ENCODE data around the gene PRSS3. TPM values are rescaled to one million over a fixed set of nuclear protein-coding genes. Genes with fewer than 3 reads are reported as not detected.

Gene PRSS3
- total and polyA plus RNA-seq, 10 of the 15 experiments (the other 5 are each of a cell fraction or from before 2014, with no cell fraction given), result 0.54 TPM; not detected in 9

GRCh38 chr9:33809506-33809905 lies 14.1 kb downstream of the PRSS3 start:
- POLR2A ChIA-PET, result no interaction called here
- 36% methylated on average over 1 of the region's 1 CpG for WGBS (ENCODE audit: insufficient coverage, insufficient replicate concordance, low lambda C conversion rate, missing lambda C conversion rate)
- no peak overlapping the region for H2AFZ ChIP-seq (ENCODE audit: control insufficient read depth, low read depth, low read length)
- no peak overlapping the region for H3K9ac ChIP-seq (ENCODE audit: control insufficient read depth, insufficient read depth, low read length)
- H3K27me3 ChIP-seq (replicated peaks in 1 of 2; ENCODE audit: control insufficient read depth in 2 of 2, insufficient read depth in 2 of 2, low read length in 1 of 2), result no peaks in the 10 kb centered on the region
- H3K79me2 ChIP-seq (ENCODE audit: control insufficient read depth, insufficient read depth, low read length), result no peaks in the 10 kb centered on the region
- in situ Hi-C loops (cut with MboI), result no loop called here
- intact Hi-C loops (cut with micrococcal nuclease; ENCODE audit: unreplicated experiment), result loop anchor here (5.0 kb wide), 1 partner anchor 113 kb away; no protein-coding TSS in a partner anchor
- peaks cover 7% of the 10 kb centered on the region for H3K4me1 ChIP-seq (ENCODE audit: control insufficient read depth, insufficient read depth, low read length)
- ATAC-seq (no peak), FAIRE-seq (no peak), DNase-seq (ENCODE audit: low read depth, low spot score) (no peak)
- no peak for TF ChIP-seq SPI1 (IDR thresholded peaks at IDR 0.05; ENCODE audit: borderline replicate concordance, insufficient read depth, low read depth, low read length)
- TF ChIP-seq HDAC6 (IDR thresholded peaks at IDR 0.05; ENCODE audit: unreplicated experiment), result no peak
- TF ChIP-seq SIX5 (IDR thresholded peaks at IDR 0.05; ENCODE audit: low read depth, low read length, severe bottlenecking), result no peak
- no peak for TF ChIP-seq SKIL (IDR thresholded peaks at IDR 0.05; ENCODE audit: low read depth, poor library complexity, severe bottlenecking)
- no peak for TF ChIP-seq FOXM1 (IDR thresholded peaks at IDR 0.05; ENCODE audit: low read depth, low read length)
- no peak for TF ChIP-seq NR2C1 (IDR thresholded peaks at IDR 0.05)
- TF ChIP-seq BCL3 (IDR thresholded peaks at IDR 0.05; ENCODE audit: borderline replicate concordance, insufficient read depth, low read depth, low read length, poor library complexity, severe bottlenecking), result no peak
- TF ChIP-seq, protein P1, sequence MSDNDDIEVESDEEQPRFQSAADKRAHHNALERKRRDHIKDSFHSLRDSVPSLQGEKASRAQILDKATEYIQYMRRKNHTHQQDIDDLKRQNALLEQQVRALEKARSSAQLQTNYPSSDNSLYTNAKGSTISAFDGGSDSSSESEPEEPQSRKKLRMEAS (IDR thresholded peaks at IDR 0.05; ENCODE audit: low read depth, low read length), result no peak
- TF ChIP-seq LARP7 (IDR thresholded peaks at IDR 0.05), result no peak
- TF ChIP-seq NBN (IDR thresholded peaks at IDR 0.05), result no peak
- no peak for TF ChIP-seq NR2F1 (conservative IDR thresholded peaks at IDR 0.05)
- no peak for TF ChIP-seq CBX5 (IDR thresholded peaks at IDR 0.05; ENCODE audit: low read depth)
- no peak for TF ChIP-seq BRCA1 (IDR thresholded peaks at IDR 0.05; ENCODE audit: low read depth, low read length)
- no peak for TF ChIP-seq ASH2L (IDR thresholded peaks at IDR 0.05; ENCODE audit: borderline replicate concordance, low read depth)
- TF ChIP-seq MYB (IDR thresholded peaks at IDR 0.05; ENCODE audit: borderline replicate concordance, low read depth, low read length), result no peak
- TF ChIP-seq PAX5 (IDR thresholded peaks at IDR 0.05; ENCODE audit: borderline replicate concordance, low read depth, low read length), result no peak
- no peak for TF ChIP-seq SMC3 (IDR thresholded peaks at IDR 0.05; ENCODE audit: borderline replicate concordance, low read length)
- no peaks in the 10 kb centered on the region for H3K9me3 ChIP-seq (replicated peaks; ENCODE audit: control insufficient read depth, insufficient read depth, low read length)
- CTCF ChIA-PET, result interaction anchor here (0.7 to 1.2 kb wide), 3 partner anchors 31 to 43 kb away, joined by 3 read pairs; no protein-coding TSS in a partner anchor
- H3K27ac ChIP-seq (ENCODE audit: control insufficient read depth, insufficient read depth), result no peak overlapping the region
- H3K36me3 ChIP-seq (ENCODE audit: control insufficient read depth in 2 of 2, insufficient read depth in 2 of 2, low read length in 1 of 2), result no peaks in the 10 kb centered on the region
- no peak overlapping the region for H3K4me2 ChIP-seq (ENCODE audit: control insufficient read depth, insufficient read depth)
- no TSS peak for BruUV-seq (replicated peaks)
- H4K20me1 ChIP-seq (ENCODE audit: control insufficient read depth, insufficient read depth), result no peaks in the 10 kb centered on the region
- RAD21 ChIA-PET (ENCODE audit: unreplicated experiment), result interaction anchor here (0.8 kb wide), 1 partner anchor 265 kb away, joined by 3 read pairs; no protein-coding TSS in a partner anchor
- SMC1A ChIA-PET (ENCODE audit: uncharacterized antibody, unreplicated experiment), result interaction anchor here (1.0 kb wide), 2 partner anchors 28 to 39 kb away, joined by 3 to 4 read pairs; no protein-coding TSS in a partner anchor
- no peak overlapping the region for H3K4me3 ChIP-seq

All from GM12878 (cell line).